ENCODE data around the gene ANTKMT.

- TF ChIP-seq EZH2 (IDR thresholded peaks at IDR 0.05; ENCODE audit: insufficient read depth, low read length) (no peak), CTCF (IDR thresholded peaks at IDR 0.05; ENCODE audit: insufficient read depth, low read depth, low read length) (no peak)
These were observed 6.9 kb upstream of the ANTKMT start for GRCh38 chr16:714079-714478.

Measured in astrocyte (in vitro differentiated cells and primary cell).